HepG2 (cell line): ENCODE measurements around the gene IL1RAPL2.

Experiments used
- ATF4 ChIP-seq, 2 experiments: fragments of 450-650 bp in 1 of 2; sonication (generic) in 1 of 2; formaldehyde crosslinking; IDR thresholded peaks; 2 replicates each; pipeline versions ENCODE4 v1.5.0 to v1.8.0; 2020 to 2022; ENCODE audit warnings: mild to moderate bottlenecking in 1 of 2, missing genetic modification reagents in 1 of 2
- IRF9 ChIP-seq: sonication (generic); formaldehyde crosslinking; IDR thresholded peaks from 2 replicates; pipeline ENCODE4 v1.8.0; 2022; ENCODE audit warnings: missing genetic modification reagents, mild to moderate bottlenecking, borderline replicate concordance
- TAF1 ChIP-seq: sonication (generic); formaldehyde crosslinking; IDR thresholded peaks from 2 replicates; pipeline ENCODE4 v1.4.0; 2020; ENCODE audit warnings: missing genetic modification reagents
- ZBTB43 ChIP-seq: sonication (generic); formaldehyde crosslinking; conservative IDR thresholded peaks from 2 replicates; pipeline ENCODE4 v1.4.0; 2020; ENCODE audit warnings: missing genetic modification reagents
- ZNF484 ChIP-seq: sonication (generic); formaldehyde crosslinking; IDR thresholded peaks from 2 replicates; pipeline ENCODE4 v1.5.1; 2020; ENCODE audit warnings: mild to moderate bottlenecking, low read depth, missing genetic modification reagents, borderline replicate concordance
- ZNF7 ChIP-seq: IDR thresholded peaks from 2 replicates; pipeline ENCODE4 v1.6.1; 2016; ENCODE audit warnings: missing biosample characterization, missing genetic modification reagents
- TF ChIP-seq, protein P1 (sequence below): sonication (generic); formaldehyde crosslinking; IDR thresholded peaks from 2 replicates; pipeline ENCODE4 v1.5.0; 2020; ENCODE audit warnings: mild to moderate bottlenecking, missing genetic modification reagents, moderate library complexity
- TF ChIP-seq, protein P2 (sequence below): IDR thresholded peaks from 2 replicates; pipeline ENCODE4 v1.6.1; 2016; ENCODE audit warnings: control low read depth

GRCh38 chrX:105725228-105725627, 1159.2 kb downstream of the IL1RAPL2 start:
- TF ChIP-seq ZNF484 (CRISPR knock-in tag), result no peak
- TF ChIP-seq, protein P1, sequence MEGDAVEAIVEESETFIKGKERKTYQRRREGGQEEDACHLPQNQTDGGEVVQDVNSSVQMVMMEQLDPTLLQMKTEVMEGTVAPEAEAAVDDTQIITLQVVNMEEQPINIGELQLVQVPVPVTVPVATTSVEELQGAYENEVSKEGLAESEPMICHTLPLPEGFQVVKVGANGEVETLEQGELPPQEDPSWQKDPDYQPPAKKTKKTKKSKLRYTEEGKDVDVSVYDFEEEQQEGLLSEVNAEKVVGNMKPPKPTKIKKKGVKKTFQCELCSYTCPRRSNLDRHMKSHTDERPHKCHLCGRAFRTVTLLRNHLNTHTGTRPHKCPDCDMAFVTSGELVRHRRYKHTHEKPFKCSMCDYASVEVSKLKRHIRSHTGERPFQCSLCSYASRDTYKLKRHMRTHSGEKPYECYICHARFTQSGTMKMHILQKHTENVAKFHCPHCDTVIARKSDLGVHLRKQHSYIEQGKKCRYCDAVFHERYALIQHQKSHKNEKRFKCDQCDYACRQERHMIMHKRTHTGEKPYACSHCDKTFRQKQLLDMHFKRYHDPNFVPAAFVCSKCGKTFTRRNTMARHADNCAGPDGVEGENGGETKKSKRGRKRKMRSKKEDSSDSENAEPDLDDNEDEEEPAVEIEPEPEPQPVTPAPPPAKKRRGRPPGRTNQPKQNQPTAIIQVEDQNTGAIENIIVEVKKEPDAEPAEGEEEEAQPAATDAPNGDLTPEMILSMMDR (CRISPR knock-in tag), result no peak
- no peak for TF ChIP-seq TAF1 (CRISPR knock-in tag)
- no peak for TF ChIP-seq ZBTB43
- TF ChIP-seq IRF9, result no peak
- no peak for TF ChIP-seq ZNF7 (CRISPR knock-in tag)
- TF ChIP-seq, protein P2, sequence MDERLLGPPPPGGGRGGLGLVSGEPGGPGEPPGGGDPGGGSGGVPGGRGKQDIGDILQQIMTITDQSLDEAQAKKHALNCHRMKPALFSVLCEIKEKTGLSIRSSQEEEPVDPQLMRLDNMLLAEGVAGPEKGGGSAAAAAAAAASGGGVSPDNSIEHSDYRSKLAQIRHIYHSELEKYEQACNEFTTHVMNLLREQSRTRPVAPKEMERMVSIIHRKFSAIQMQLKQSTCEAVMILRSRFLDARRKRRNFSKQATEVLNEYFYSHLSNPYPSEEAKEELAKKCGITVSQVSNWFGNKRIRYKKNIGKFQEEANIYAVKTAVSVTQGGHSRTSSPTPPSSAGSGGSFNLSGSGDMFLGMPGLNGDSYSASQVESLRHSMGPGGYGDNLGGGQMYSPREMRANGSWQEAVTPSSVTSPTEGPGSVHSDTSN (CRISPR knock-in tag), result no peak
- no peak for TF ChIP-seq ATF4 (CRISPR knock-in tag; IDR thresholded peaks at IDR 0.05)
